ENCODE results near the gene MELK. TPM values are rescaled to one million over a fixed set of nuclear protein-coding genes. Genes with fewer than 3 reads are reported as not detected.

MELK gene
- total RNA-seq, 1 experiment from 2014 or later = 87.8 TPM

DNA sequence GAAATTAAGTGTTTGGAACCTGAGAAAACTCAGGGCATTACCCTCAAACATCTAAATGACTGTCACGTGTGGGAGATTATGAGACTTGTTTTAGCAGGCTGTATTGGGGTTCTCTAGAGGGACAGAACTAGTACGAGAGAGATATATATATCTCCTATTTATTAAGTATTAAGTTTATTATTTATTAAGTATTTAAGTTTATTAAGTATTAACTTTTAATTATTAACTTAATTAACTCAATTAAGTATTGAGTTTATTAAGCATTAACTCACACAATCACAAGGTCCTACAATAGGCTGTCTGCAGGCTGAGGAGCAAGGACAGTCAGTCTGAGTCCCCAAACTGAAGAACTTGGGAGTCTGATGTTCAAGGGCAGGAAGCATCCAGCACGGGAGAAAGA, 113.8 kb downstream of the MELK start:
- Histone ChIP-seq H3K4me3 (ENCODE audit: low read depth, low read length, poor library complexity, severe bottlenecking) (no peak overlapping the region), H3K36me3 (ENCODE audit: insufficient read depth, low read length, poor library complexity, severe bottlenecking) (no peaks in the 10 kb centered on the region), H3K9me3 (ENCODE audit: low read depth, low read length, poor library complexity, severe bottlenecking) (peaks cover 14% of the 10 kb centered on the region), H3K4me1 (ENCODE audit: insufficient read depth, low read length, poor library complexity, severe bottlenecking) (no peaks in the 10 kb centered on the region), H3K27me3 (replicated peaks; ENCODE audit: insufficient read depth, low read depth, low read length, poor library complexity) (no peaks in the 10 kb centered on the region), H3K27ac (ENCODE audit: low read depth, low read length, poor library complexity, severe bottlenecking) (no peak overlapping the region)
- ChIA-PET POLR2A (ENCODE audit: low non-redundant PET) (no interaction called here), CTCF (no interaction called here)
- TF ChIP-seq, protein P1, sequence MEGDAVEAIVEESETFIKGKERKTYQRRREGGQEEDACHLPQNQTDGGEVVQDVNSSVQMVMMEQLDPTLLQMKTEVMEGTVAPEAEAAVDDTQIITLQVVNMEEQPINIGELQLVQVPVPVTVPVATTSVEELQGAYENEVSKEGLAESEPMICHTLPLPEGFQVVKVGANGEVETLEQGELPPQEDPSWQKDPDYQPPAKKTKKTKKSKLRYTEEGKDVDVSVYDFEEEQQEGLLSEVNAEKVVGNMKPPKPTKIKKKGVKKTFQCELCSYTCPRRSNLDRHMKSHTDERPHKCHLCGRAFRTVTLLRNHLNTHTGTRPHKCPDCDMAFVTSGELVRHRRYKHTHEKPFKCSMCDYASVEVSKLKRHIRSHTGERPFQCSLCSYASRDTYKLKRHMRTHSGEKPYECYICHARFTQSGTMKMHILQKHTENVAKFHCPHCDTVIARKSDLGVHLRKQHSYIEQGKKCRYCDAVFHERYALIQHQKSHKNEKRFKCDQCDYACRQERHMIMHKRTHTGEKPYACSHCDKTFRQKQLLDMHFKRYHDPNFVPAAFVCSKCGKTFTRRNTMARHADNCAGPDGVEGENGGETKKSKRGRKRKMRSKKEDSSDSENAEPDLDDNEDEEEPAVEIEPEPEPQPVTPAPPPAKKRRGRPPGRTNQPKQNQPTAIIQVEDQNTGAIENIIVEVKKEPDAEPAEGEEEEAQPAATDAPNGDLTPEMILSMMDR (conservative IDR thresholded peaks at IDR 0.05; ENCODE audit: low read depth, low read length) = no peak
- TF ChIP-seq EZH2 (IDR thresholded peaks at IDR 0.05; ENCODE audit: borderline replicate concordance, low read depth, low read length, poor library complexity, severe bottlenecking) = no peak
- no TSS peak for BruUV-seq (replicated peaks)
- no peak for DNase-seq (ENCODE audit: low spot score)
- intact Hi-C loops (cut with micrococcal nuclease; ENCODE audit: unreplicated experiment) = no loop called here

DNA sequence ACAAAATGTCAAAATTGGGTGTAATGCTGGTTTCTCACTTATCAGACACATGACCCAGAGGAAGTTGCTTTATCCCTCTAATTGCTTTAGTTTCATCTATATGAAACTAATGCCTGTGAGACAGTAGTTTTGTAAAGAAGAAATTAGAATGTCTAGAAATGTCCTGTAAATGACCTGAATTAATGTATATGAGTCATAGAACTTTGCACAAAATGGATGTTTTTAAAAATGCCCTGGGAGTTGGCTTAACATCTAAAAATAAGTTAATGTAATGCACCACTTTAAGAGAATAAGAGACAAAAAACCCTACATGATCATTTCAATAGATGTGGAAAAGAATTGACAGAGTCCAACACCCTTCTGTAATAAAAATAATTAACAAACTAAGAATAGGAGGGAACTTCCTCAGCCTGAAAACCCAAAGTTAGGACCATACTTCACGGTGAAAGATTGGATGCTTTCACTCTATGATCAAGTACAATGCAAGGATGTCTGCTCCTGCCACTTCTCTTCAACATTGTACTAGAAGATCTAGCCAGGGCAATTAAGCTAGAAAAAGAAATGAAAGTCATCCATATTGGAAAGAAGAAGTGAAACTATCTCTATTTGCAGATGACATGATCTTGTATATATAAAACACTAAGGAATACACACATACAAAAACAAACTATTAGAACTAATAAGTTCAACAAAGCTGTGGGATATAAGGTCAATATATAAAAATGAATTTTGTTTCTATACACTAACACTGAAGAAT, 117.9 kb downstream of the MELK start:
- TF ChIP-seq EZH2 (IDR thresholded peaks at IDR 0.05; ENCODE audit: borderline replicate concordance, low read depth, low read length, poor library complexity, severe bottlenecking) = no peak
- TF ChIP-seq, protein P1 (conservative IDR thresholded peaks at IDR 0.05; ENCODE audit: low read depth, low read length) = no peak
- DNase-seq (ENCODE audit: low spot score) = no peak
- intact Hi-C loops (cut with micrococcal nuclease; ENCODE audit: unreplicated experiment) = no loop called here
- CTCF ChIA-PET = no interaction called here
- no TSS peak for BruUV-seq (replicated peaks)
- Histone ChIP-seq H3K27me3 (replicated peaks; ENCODE audit: insufficient read depth, low read depth, low read length, poor library complexity) (no peaks in the 10 kb centered on the region), H3K9me3 (ENCODE audit: low read depth, low read length, poor library complexity, severe bottlenecking) (no peaks in the 10 kb centered on the region), H3K4me1 (ENCODE audit: insufficient read depth, low read length, poor library complexity, severe bottlenecking) (no peaks in the 10 kb centered on the region), H3K36me3 (ENCODE audit: insufficient read depth, low read length, poor library complexity, severe bottlenecking) (no peaks in the 10 kb centered on the region), H3K27ac (ENCODE audit: low read depth, low read length, poor library complexity, severe bottlenecking) (no peak overlapping the region), H3K4me3 (ENCODE audit: low read depth, low read length, poor library complexity, severe bottlenecking) (no peak overlapping the region)
- POLR2A ChIA-PET (ENCODE audit: low non-redundant PET) = no interaction called here

DNA sequence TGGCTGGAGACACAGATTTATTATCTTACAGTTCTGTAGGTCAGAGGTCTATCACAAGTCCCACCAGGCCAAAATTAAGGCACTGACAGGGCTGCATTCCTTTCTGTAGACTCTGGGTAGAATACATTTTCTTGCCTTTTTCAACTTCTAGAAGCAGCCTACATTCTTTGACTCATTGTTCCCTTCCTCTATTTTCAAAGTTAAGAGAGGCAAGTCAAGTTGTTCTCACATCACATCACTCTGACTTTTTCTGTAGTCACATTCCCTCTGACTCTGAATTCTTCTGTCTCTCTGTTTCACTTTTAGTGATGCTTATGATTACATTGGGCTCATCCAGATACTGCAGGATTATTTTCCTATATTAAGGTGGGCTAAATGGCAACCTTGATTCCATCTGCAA, 119.0 kb downstream of the MELK start:
- H3K36me3 ChIP-seq (ENCODE audit: insufficient read depth, low read length, poor library complexity, severe bottlenecking) = no peaks in the 10 kb centered on the region
- BruUV-seq (replicated peaks) = no TSS peak
- no peak overlapping the region for H3K4me3 ChIP-seq (ENCODE audit: low read depth, low read length, poor library complexity, severe bottlenecking)
- intact Hi-C loops (cut with micrococcal nuclease; ENCODE audit: unreplicated experiment) = no loop called here
- H3K4me1 ChIP-seq (ENCODE audit: insufficient read depth, low read length, poor library complexity, severe bottlenecking) = no peaks in the 10 kb centered on the region
- DNase-seq (ENCODE audit: low spot score) = no peak
- TF ChIP-seq, protein P1 (conservative IDR thresholded peaks at IDR 0.05; ENCODE audit: low read depth, low read length) = no peak
- TF ChIP-seq EZH2 (IDR thresholded peaks at IDR 0.05; ENCODE audit: borderline replicate concordance, low read depth, low read length, poor library complexity, severe bottlenecking) = no peak
- ChIA-PET CTCF (no interaction called here), POLR2A (ENCODE audit: low non-redundant PET) (no interaction called here)
- no peaks in the 10 kb centered on the region for H3K9me3 ChIP-seq (ENCODE audit: low read depth, low read length, poor library complexity, severe bottlenecking)
- H3K27ac ChIP-seq (ENCODE audit: low read depth, low read length, poor library complexity, severe bottlenecking) = no peak overlapping the region
- no peaks in the 10 kb centered on the region for H3K27me3 ChIP-seq (replicated peaks; ENCODE audit: insufficient read depth, low read depth, low read length, poor library complexity)
